ENCODE measurements around the gene DENND1A.

Gene DENND1A

DNA sequence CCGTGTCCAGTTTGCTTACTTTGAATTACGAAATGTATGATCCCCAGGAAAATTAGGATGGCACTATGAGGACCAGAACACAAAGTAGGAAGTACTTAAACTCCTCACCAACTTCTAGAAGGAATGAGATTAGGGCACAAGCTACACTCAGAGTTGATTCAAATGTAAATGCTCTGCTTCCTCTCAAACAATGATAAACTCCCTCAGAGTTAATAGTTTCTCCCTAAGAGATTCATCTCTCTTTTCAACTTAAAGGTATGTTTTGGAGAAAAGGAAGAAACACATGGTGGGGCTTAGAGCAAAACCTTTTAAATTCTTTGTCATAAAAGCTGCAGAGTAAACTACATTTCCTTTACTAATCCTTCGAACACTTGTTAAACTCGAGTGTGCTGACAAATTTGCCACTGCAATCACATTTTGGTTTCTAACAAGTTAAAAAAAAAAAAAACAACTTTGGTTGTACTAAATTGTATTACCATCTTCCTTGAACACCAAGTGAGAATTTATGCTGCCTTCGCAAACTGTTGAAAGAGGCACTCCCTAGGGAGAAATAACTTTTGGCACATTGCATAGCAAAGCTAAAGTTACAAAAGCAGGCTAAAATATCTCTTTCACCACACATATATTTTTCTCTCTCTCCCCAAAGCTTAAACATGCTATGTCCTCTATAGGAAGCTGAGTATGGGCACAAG lies 66.6 kb downstream of the DENND1A start:
- no peak overlapping the region for H3K27ac ChIP-seq
- no peaks in the 10 kb centered on the region for H3K4me1 ChIP-seq
- no peaks in the 10 kb centered on the region for H3K9me3 ChIP-seq (ENCODE audit: control insufficient read depth, low read length)
- no peak overlapping the region for H2AFZ ChIP-seq
- H3K79me2 ChIP-seq = peaks cover 2% of the 10 kb centered on the region
- no peak overlapping the region for H3K4me3 ChIP-seq (ENCODE audit: low read depth, low read length)
- no peak overlapping the region for H3K9ac ChIP-seq
- H3K27me3 ChIP-seq (ENCODE audit: control insufficient read depth, insufficient read depth, low read length) = no peaks in the 10 kb centered on the region
- H3K4me2 ChIP-seq (ENCODE audit: low read length) = no peak overlapping the region
- H3K36me3 ChIP-seq (ENCODE audit: control insufficient read depth, insufficient read depth, low read length) = no peaks in the 10 kb centered on the region
- TF ChIP-seq, protein P1, sequence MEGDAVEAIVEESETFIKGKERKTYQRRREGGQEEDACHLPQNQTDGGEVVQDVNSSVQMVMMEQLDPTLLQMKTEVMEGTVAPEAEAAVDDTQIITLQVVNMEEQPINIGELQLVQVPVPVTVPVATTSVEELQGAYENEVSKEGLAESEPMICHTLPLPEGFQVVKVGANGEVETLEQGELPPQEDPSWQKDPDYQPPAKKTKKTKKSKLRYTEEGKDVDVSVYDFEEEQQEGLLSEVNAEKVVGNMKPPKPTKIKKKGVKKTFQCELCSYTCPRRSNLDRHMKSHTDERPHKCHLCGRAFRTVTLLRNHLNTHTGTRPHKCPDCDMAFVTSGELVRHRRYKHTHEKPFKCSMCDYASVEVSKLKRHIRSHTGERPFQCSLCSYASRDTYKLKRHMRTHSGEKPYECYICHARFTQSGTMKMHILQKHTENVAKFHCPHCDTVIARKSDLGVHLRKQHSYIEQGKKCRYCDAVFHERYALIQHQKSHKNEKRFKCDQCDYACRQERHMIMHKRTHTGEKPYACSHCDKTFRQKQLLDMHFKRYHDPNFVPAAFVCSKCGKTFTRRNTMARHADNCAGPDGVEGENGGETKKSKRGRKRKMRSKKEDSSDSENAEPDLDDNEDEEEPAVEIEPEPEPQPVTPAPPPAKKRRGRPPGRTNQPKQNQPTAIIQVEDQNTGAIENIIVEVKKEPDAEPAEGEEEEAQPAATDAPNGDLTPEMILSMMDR (IDR thresholded peaks at IDR 0.05) = no peak

DNA sequence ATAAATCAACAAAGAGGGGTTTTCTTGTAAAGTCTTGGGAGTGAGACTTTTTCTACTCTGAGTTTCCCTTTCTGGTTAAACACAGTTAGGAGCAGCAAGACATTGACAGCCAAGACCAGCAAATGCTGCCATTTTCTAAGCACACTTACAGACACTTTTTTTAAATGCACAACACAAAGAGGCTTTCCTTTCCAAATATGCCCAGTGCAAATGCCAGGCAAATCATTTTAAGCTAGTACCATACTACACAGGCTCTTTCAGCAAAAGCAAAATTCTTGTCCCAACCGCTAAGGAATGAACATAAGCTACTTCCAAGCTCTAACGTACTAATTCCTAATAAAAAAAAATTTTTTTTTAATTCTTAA lies 68.2 kb downstream of the DENND1A start:
- TF ChIP-seq, protein P1 (IDR thresholded peaks at IDR 0.05) = no peak

GRCh38 chr9:123861086-123861755 lies 68.7 kb downstream of the DENND1A start:
- Histone ChIP-seq H3K9ac (no peak overlapping the region), H3K4me1 (no peaks in the 10 kb centered on the region), H3K36me3 (ENCODE audit: control insufficient read depth, insufficient read depth, low read length) (no peaks in the 10 kb centered on the region), H2AFZ (no peak overlapping the region), H3K4me2 (ENCODE audit: low read length) (no peak overlapping the region), H3K27ac (no peak overlapping the region), H3K79me2 (peaks cover 2% of the 10 kb centered on the region), H3K27me3 (ENCODE audit: control insufficient read depth, insufficient read depth, low read length) (no peaks in the 10 kb centered on the region), H3K9me3 (ENCODE audit: control insufficient read depth, low read length) (no peaks in the 10 kb centered on the region), H3K4me3 (ENCODE audit: low read depth, low read length) (no peak overlapping the region)
- TF ChIP-seq, protein P1 (IDR thresholded peaks at IDR 0.05) = no peak

More for the DNA sequence above, 68.2 kb downstream of the DENND1A start:
- no peak overlapping the region for H3K9ac ChIP-seq
- H3K4me1 ChIP-seq = no peaks in the 10 kb centered on the region
- no peak overlapping the region for H3K27ac ChIP-seq
- H3K36me3 ChIP-seq (ENCODE audit: control insufficient read depth, insufficient read depth, low read length) = no peaks in the 10 kb centered on the region
- no peaks in the 10 kb centered on the region for H3K27me3 ChIP-seq (ENCODE audit: control insufficient read depth, insufficient read depth, low read length)
- no peak overlapping the region for H3K4me3 ChIP-seq (ENCODE audit: low read depth, low read length)
- no peak overlapping the region for H3K4me2 ChIP-seq (ENCODE audit: low read length)
- no peak overlapping the region for H2AFZ ChIP-seq
- no peaks in the 10 kb centered on the region for H3K9me3 ChIP-seq (ENCODE audit: control insufficient read depth, low read length)
- H3K79me2 ChIP-seq = peaks cover 2% of the 10 kb centered on the region

- Histone ChIP-seq H3K9me3 (ENCODE audit: control insufficient read depth, low read length) (no peaks in the 10 kb centered on the region), H3K9ac (no peak overlapping the region), H3K4me2 (ENCODE audit: low read length) (no peak overlapping the region), H3K27ac (no peak overlapping the region), H3K4me3 (ENCODE audit: low read depth, low read length) (no peak overlapping the region), H3K79me2 (peaks cover 2% of the 10 kb centered on the region), H3K27me3 (ENCODE audit: control insufficient read depth, insufficient read depth, low read length) (no peaks in the 10 kb centered on the region), H3K4me1 (no peaks in the 10 kb centered on the region), H3K36me3 (ENCODE audit: control insufficient read depth, insufficient read depth, low read length) (no peaks in the 10 kb centered on the region), H2AFZ (no peak overlapping the region)
- TF ChIP-seq, protein P1 (IDR thresholded peaks at IDR 0.05) = no peak
Observed at GRCh38 chr9:123860603-123861002, 69.3 kb downstream of the DENND1A start.
